HG03025 (cell line): Measurements from ENCODE around the gene ZBTB46.
"Not testable (repeated sequence)": the region's sequence is repeated elsewhere in the genome, so short reads cannot be mapped to it uniquely, and the experiment has no call there.

ENCODE experiments used
- ATAC-seq: cut with Tn5 transposase; IDR thresholded peaks from one replicate; pipeline ENCODE4 v1.9.1; 2021; ENCODE audit warnings: mild to moderate bottlenecking, moderate library complexity; ENCODE audit not compliant: unreplicated experiment, low FRiP score

The ZBTB46 gene

GRCh38 chr20:63791497-63792156 is 39.4 kb downstream of the ZBTB46 start:
- ATAC-seq: no peak

- ATAC-seq: no peak
Observed at GRCh38 chr20:63790572-63791168, 40.4 kb downstream of the ZBTB46 start.

- ATAC-seq: no peak
Observed at GRCh38 chr20:63789836-63790571, 41.1 kb downstream of the ZBTB46 start.

- no peak for ATAC-seq
Observed at GRCh38 chr20:63787749-63788148, 43.3 kb downstream of the ZBTB46 start.

GRCh38 chr20:63787302-63787701 is 43.8 kb downstream of the ZBTB46 start:
- no peak for ATAC-seq

- ATAC-seq: no peak
Observed at GRCh38 chr20:63785691-63786131, 45.4 kb downstream of the ZBTB46 start.

GRCh38 chr20:63783970-63784369 is 47.1 kb downstream of the ZBTB46 start:
- ATAC-seq: no peak

- ATAC-seq: no peak
Observed at GRCh38 chr20:63782521-63782971, 48.5 kb downstream of the ZBTB46 start.

- no peak for ATAC-seq
Observed at GRCh38 chr20:63782051-63782471, 49.0 kb downstream of the ZBTB46 start.

GRCh38 chr20:63781181-63781580 is 49.9 kb downstream of the ZBTB46 start:
- ATAC-seq: no peak

- no peak for ATAC-seq
Observed at GRCh38 chr20:63778857-63779256, 52.2 kb downstream of the ZBTB46 start.

GRCh38 chr20:63778034-63778752 is 52.9 kb downstream of the ZBTB46 start:
- no peak for ATAC-seq

GRCh38 chr20:63777614-63778013 is 53.5 kb downstream of the ZBTB46 start:
- no peak for ATAC-seq

- not testable (repeated sequence) for ATAC-seq
Observed at GRCh38 chr20:63776875-63777274, 54.2 kb downstream of the ZBTB46 start.

- no peak for ATAC-seq
Observed at GRCh38 chr20:63775096-63775978, 55.7 kb downstream of the ZBTB46 start.

- ATAC-seq: no peak
Observed at GRCh38 chr20:63774306-63774705, 56.8 kb downstream of the ZBTB46 start.

GRCh38 chr20:63773571-63774241 is 57.4 kb downstream of the ZBTB46 start:
- no peak for ATAC-seq

GRCh38 chr20:63772781-63773518 is 58.1 kb downstream of the ZBTB46 start:
- ATAC-seq: no peak
